HG03520 (cell line): ENCODE measurements around the gene ZNF687.

Experiments
- ATAC-seq: cut with Tn5 transposase; IDR thresholded peaks from one replicate; pipeline ENCODE4 v1.9.1; 2021; ENCODE audit warnings: mild to moderate bottlenecking, moderate library complexity; ENCODE audit not compliant: unreplicated experiment

Gene ZNF687

GRCh38 chr1:151311589-151312331 lies 29.7 kb downstream of the ZNF687 start:
- no peak for ATAC-seq

DNA sequence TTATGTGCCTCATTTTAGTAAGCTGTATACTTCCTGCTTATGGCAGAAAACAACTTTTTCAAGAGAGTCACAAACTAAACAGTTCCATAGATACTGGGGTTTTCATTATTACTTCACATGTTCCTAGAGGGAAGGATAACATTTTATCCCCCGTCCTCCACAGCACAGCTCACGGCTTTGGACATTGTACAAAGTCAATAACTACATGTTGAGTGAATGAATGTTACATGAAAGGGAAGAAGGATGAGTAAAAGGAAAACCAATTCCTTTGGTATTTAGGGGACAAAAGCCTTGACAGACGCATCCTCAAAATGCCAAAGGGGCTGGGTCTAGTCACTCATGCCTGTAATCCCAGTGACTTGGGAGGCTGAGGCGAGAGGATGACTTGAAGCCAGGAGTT lies 30.3 kb downstream of the ZNF687 start:
- no peak for ATAC-seq

- ATAC-seq: no peak
These were observed 30.7 kb downstream of the ZNF687 start for GRCh38 chr1:151312826-151313225.

- ATAC-seq: no peak
These were observed 31.4 kb downstream of the ZNF687 start for GRCh38 chr1:151313501-151313900.

- no peak for ATAC-seq
These were observed 32.2 kb downstream of the ZNF687 start for GRCh38 chr1:151314137-151314875.

DNA sequence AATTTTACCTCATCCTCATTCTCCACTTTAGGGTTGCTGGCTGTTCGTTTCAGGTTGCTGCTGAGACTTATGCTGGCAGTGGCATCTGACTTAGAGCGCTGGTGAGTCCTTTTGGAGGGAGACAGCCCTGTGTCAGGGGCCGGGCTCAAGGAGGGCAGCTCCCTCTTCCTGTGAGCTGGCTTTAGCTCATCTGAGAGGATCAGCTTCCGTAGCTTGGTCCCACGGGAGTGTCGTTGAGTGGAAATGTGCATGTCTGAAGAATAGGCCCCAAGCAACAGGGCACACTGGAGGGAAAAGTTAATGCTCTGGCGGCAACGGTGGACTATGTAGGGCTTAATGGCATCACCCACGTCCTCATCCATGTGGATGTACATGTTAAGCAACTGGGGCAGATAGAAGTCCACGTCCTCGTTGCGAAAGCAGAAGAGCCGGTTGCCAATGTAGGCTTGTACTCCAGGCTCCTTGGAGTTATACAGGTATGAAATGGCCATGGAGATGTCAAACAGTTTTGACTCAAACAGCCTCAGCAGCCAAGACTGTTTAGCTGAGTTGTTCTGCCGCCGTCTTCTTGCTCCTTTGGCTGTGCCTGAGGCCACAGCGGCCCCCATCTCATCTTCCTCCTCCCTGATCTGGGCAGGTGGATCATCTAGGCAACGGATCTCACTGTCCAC lies 33.6 kb downstream of the ZNF687 start:
- no peak for ATAC-seq

GRCh38 chr1:151318975-151319374 lies 36.9 kb downstream of the ZNF687 start:
- no peak for ATAC-seq

DNA sequence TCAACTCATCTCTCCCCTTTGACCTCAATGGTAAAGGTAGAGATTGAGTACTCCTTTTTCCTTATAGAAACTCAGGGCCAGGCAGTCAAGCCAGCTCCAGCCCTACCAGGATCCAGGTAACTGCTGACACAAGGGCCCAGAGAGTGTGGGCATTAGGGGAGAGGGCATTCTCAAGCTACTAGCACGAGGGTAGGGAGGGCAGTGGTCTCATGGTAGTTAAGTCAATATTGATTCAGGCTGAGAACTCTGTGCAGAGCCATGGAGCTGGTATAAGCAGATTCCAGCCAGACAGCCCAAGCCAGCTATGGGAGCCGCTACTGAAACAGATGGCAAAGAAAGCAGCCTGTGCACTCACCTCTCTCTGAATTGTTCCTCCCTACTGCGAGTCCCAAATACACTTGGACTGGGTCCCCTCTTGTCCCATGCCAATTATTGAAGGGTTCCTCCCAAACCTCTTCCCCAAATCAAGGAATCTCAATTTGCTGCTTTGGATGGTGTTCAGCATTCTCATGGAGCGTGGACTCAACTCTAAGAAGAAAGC lies 42.4 kb downstream of the ZNF687 start:
- ATAC-seq: no peak

DNA sequence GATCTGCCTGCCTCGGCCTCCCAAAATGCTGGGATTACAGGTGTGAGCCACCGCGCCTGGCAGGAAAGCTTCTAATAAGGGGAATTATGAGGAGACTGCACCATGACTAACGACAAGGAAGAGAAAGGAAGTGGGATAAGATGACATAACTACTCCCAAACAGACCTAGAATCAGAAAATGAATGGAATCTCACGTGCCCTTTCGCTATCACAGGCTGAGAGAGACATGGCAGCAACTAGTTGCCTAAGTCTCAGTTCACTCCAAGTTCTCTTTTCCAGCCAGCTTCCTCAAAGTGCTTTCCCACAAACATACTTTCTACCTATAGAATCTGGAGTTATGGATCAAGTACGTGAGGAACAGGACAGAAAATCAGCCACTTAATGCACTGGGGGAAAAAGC lies 43.1 kb downstream of the ZNF687 start:
- ATAC-seq: no peak

DNA sequence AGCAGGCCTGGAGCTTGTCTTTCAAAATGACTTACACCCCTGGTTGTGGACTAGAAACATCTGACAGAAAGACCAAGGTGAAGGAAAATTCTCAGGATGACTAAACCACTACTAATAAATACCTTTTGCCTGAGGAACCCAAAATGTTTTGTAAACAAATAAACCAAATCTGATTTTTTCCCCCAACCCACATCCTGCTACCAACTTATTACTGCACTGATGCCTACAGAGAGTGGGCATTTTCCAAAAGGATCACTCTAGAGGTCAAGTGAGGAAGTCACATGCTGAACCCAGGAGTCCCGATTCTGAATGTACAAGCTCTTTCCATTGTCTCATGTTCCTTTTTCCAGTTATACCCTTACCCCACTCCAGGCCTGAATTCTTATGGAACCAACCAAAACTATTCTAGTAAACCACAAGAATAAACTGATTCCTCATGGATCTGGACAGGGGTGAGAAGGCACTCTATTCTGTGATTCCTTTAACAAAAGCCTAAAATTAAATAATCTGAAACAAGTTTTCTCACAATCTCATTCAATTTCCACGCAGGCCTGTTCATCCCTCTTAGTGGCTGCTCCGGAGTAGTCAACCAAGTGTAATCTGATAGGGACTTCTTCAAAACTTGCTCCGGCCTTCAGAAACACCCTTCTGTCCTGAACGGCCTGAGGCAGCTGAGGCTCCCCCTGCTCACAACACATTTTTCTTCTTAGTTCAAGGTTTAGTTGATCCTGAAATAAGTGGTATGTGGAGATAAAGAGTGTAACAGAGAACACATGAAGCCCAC lies 43.7 kb downstream of the ZNF687 start:
- no peak for ATAC-seq

GRCh38 chr1:151326619-151327222 lies 44.6 kb downstream of the ZNF687 start:
- ATAC-seq: peak; percentile 46

GRCh38 chr1:151327223-151327902 lies 45.3 kb downstream of the ZNF687 start, which contains the start of gene PI4KB:
Gene PI4KB (minus strand): TSS chr1:151327416. CDS start chr1:151316481, 10,935 bp downstream.
- ATAC-seq: peak; percentile 75

- ATAC-seq: peak; percentile 7
These were observed 46.0 kb downstream of the ZNF687 start for GRCh38 chr1:151327903-151328674.

- no peak for ATAC-seq
These were observed 52.7 kb downstream of the ZNF687 start for GRCh38 chr1:151334822-151335221.

DNA sequence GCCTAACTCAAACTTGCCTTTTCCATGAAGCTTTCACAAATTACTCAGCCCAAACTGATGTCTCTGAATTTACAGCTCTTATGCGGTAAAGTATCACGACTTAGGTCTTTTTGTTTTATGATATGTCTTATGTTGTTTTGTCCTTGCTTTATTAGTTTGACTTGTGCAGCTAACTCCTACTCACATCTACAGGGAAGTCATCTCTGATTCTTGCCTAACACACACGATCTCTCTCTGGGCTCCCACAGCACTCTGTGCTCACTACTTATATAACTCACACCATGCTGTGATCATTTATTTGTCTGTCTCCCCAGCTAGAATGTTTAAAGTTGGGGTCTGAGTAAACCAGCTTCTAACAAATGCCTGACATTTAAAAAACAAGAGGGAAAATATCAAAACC lies 54.5 kb downstream of the ZNF687 start:
- ATAC-seq: no peak

- peak; percentile 48 for ATAC-seq
These were observed 59.0 kb downstream of the ZNF687 start for GRCh38 chr1:151340870-151341754.
